Measurements from ENCODE around the gene PPP1CA. TPM values are rescaled to one million over a fixed set of nuclear protein-coding genes. Genes with fewer than 3 reads are reported as not detected.

Gene PPP1CA
- total RNA-seq, 1 experiment from 2014 or later: 238 TPM

DNA sequence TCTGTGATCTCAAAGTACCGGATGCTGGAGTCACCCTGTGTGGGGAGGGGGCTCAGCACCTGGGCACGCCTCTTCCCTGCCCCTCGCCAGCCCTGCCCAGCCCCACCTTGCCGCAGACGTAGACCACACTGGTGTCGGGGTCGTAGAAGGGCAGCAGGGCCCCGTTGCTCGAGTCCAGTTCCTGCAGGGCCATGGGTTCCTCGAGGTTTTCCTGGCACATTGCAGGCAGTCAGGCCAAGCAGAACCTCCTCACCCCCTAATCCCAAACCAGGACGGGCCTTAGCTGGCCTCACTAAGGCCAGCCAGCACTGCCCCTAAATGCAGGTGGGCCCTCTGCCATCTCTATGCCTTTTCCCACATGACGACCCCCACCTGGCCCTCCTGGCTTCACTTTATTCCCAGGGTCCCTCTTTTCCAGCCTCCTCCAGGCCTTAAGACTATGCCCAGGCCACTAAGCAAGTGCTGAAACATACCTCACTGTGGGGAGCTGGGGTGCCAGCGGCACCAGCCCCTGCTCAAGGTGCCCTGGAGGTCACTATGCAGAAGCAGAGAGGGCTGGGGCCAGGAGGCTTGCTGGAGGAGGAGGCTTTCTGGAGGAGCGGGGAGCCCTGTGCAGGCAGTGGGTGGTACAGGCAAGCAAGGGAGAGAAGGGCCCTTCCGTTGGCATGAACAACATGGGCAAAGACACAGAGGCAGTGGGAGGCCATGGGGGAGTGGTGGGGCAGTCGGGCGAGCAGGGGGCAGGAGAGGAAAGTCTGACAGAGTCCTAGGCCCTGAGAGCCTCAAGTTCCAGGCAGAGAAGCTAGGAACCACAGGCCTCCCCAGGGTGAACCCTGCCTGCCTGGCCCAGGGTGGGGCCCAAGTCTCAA is 38.8 kb upstream of the PPP1CA start:
- POLR2A ChIA-PET: no interaction called here

More for the DNA sequence above, 38.8 kb upstream of the PPP1CA start:
- no peaks in the 10 kb centered on the region for H3K9me2 ChIP-seq (ENCODE audit: insufficient read depth)
- ChIA-PET CTCF (no interaction called here), RAD21 (ENCODE audit: low non-redundant PET in 1 of 2, low total read pairs in 2 of 2, uncharacterized antibody in 2 of 2, unreplicated experiment in 2 of 2) (interaction anchor here in 1 of 2 experiments (0.7 kb wide), 1 partner anchor 155 kb away, joined by 3 read pairs; no protein-coding TSS in a partner anchor)
- H3K36me3 ChIP-seq (ENCODE audit: control insufficient read depth in 1 of 2, insufficient read depth in 2 of 2, low read length in 2 of 2): peaks cover 0 to 2% of the 10 kb centered on the region in 2 experiments; a peak in 1 of 4 replicates
- no peak overlapping the region for H3K9ac ChIP-seq (ENCODE audit: low read length)
- no peaks in the 10 kb centered on the region for H4K20me1 ChIP-seq (ENCODE audit: insufficient read depth)
- BruUV-seq (replicated peaks): no TSS peak
- no peak for DNase-seq (ENCODE audit: low read depth, low spot score)
- H3K27me3 ChIP-seq (ENCODE audit: insufficient read depth, low read length): no peaks in the 10 kb centered on the region
- peaks cover 6 to 35% of the 10 kb centered on the region in 2 experiments; a peak in 3 of 4 replicates for H3K4me1 ChIP-seq (ENCODE audit: control insufficient read depth in 1 of 2, insufficient read depth in 2 of 2, low read length in 2 of 2)
- peaks cover 7% of the 10 kb centered on the region; the same call in 1 of the 2 replicates for H3K79me2 ChIP-seq (ENCODE audit: insufficient read depth, low read length)
- H2AFZ ChIP-seq (ENCODE audit: low read depth, low read length, poor library complexity, severe bottlenecking): no peak overlapping the region
- H3K4me3 ChIP-seq (replicated peaks in 1 of 2; ENCODE audit: low read depth in 1 of 2, low read length in 2 of 2): no peak overlapping the region
- H3K9me3 ChIP-seq (ENCODE audit: control insufficient read depth in 1 of 2, insufficient read depth in 1 of 2, low read depth in 1 of 2, low read length in 2 of 2): no peaks in the 10 kb centered on the region
- H3K4me2 ChIP-seq (ENCODE audit: low read length): no peak overlapping the region
- no peak for TF ChIP-seq POLR2A (IDR thresholded peaks at IDR 0.05; ENCODE audit: borderline replicate concordance, extremely low read depth, insufficient read depth, insufficient read length)
- TF ChIP-seq YY1 (IDR thresholded peaks at IDR 0.05; ENCODE audit: extremely low read depth, insufficient replicate concordance, low read depth, low read length): no peak
- TF ChIP-seq JUND (IDR thresholded peaks at IDR 0.05): no peak
- no peak for TF ChIP-seq EZH2 (IDR thresholded peaks at IDR 0.05)
- TF ChIP-seq, protein P1, sequence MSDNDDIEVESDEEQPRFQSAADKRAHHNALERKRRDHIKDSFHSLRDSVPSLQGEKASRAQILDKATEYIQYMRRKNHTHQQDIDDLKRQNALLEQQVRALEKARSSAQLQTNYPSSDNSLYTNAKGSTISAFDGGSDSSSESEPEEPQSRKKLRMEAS (IDR thresholded peaks at IDR 0.05): no peak
- TF ChIP-seq ZNF274 (IDR thresholded peaks at IDR 0.05; ENCODE audit: low read depth, low read length): no peak
- no peak for TF ChIP-seq TCF7L2 (IDR thresholded peaks at IDR 0.05; ENCODE audit: borderline replicate concordance, extremely low read depth, insufficient read depth, insufficient read length)
- no peak for TF ChIP-seq RAD21 (IDR thresholded peaks at IDR 0.05; ENCODE audit: low read depth)
- no peak for TF ChIP-seq EZH2phosphoT487 (IDR thresholded peaks at IDR 0.05; ENCODE audit: borderline replicate concordance)
- TF ChIP-seq, protein P2, sequence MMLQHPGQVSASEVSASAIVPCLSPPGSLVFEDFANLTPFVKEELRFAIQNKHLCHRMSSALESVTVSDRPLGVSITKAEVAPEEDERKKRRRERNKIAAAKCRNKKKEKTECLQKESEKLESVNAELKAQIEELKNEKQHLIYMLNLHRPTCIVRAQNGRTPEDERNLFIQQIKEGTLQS (IDR thresholded peaks at IDR 0.05): no peak
- no peak for TF ChIP-seq SP1 (IDR thresholded peaks at IDR 0.05; ENCODE audit: low read depth)
- no peak for TF ChIP-seq EGR1 (IDR thresholded peaks at IDR 0.05; ENCODE audit: low read depth)
- TF ChIP-seq, protein P3, sequence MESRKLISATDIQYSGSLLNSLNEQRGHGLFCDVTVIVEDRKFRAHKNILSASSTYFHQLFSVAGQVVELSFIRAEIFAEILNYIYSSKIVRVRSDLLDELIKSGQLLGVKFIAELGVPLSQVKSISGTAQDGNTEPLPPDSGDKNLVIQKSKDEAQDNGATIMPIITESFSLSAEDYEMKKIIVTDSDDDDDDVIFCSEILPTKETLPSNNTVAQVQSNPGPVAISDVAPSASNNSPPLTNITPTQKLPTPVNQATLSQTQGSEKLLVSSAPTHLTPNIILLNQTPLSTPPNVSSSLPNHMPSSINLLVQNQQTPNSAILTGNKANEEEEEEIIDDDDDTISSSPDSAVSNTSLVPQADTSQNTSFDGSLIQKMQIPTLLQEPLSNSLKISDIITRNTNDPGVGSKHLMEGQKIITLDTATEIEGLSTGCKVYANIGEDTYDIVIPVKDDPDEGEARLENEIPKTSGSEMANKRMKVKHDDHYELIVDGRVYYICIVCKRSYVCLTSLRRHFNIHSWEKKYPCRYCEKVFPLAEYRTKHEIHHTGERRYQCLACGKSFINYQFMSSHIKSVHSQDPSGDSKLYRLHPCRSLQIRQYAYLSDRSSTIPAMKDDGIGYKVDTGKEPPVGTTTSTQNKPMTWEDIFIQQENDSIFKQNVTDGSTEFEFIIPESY (IDR thresholded peaks at IDR 0.05; ENCODE audit: extremely low read depth, insufficient replicate concordance, low read length): no peak
- TF ChIP-seq FOSL1 (IDR thresholded peaks at IDR 0.05; ENCODE audit: low read depth): no peak
- TF ChIP-seq CEBPB (IDR thresholded peaks at IDR 0.05; ENCODE audit: low read depth): no peak
- intact Hi-C loops (cut with micrococcal nuclease): no loop called here
- ATAC-seq: no peak
- H3K27ac ChIP-seq (ENCODE audit: low read depth, low read length): peak overlapping the region; percentile 26; the same call in 1 of the 2 replicates
